Small intestine (tissue), 7 donors: ENCODE measurements around the gene BCL11A. TPM values are rescaled to one million over a fixed set of nuclear protein-coding genes. Genes with fewer than 3 reads are reported as not detected.

Experiments used
- DNase-seq, 2 donors: peaks; one replicate each; pipeline versions ENCODE4 v3.0.0 to v3.0.0-alpha.2; 2013
- FAIRE-seq: peaks from 2 replicates; lab custom pipeline; 2012; peaks lifted over from hg19 to GRCh38; lab: Jason Lieb, UNC
- H3K27ac ChIP-seq, 3 donors: one replicate each; pipeline ENCODE4 v1.5.1; 2013; ENCODE audit warnings: low read length in 2 of 3, mild to moderate bottlenecking in 2 of 3, control low read depth in 1 of 3, inconsistent platforms in 1 of 3, low read depth in 1 of 3, moderate library complexity in 1 of 3
- H3K27me3 ChIP-seq, 3 donors: one replicate each; pipeline ENCODE4 v1.6.1; 2013; ENCODE audit warnings: low read length in 3 of 3, inconsistent platforms in 1 of 3; ENCODE audit not compliant: control insufficient read depth in 3 of 3, insufficient read depth in 3 of 3
- H3K36me3 ChIP-seq, 3 donors: one replicate each; pipeline ENCODE4 v1.6.1; 2013; ENCODE audit warnings: low read length in 3 of 3, inconsistent platforms in 1 of 3, low read depth in 1 of 3, mild to moderate bottlenecking in 1 of 3, moderate library complexity in 1 of 3; ENCODE audit not compliant: control insufficient read depth in 3 of 3, insufficient read depth in 2 of 3
- H3K4me1 ChIP-seq, 3 donors: one replicate each; pipeline ENCODE4 v1.6.1; 2013; ENCODE audit warnings: low read length in 2 of 3, inconsistent platforms in 1 of 3, low read depth in 1 of 3, mild to moderate bottlenecking in 1 of 3, moderate library complexity in 1 of 3; ENCODE audit not compliant: control insufficient read depth in 3 of 3, insufficient read depth in 2 of 3
- H3K4me3 ChIP-seq, 3 donors: one replicate each; pipeline ENCODE4 v1.5.1; 2013; ENCODE audit warnings: low read length in 3 of 3, control low read depth in 1 of 3, inconsistent platforms in 1 of 3, low read depth in 1 of 3, mild to moderate bottlenecking in 1 of 3, moderate library complexity in 1 of 3
- H3K9me3 ChIP-seq, 2 donors: one replicate each; pipeline ENCODE4 v1.6.1; 2013; ENCODE audit warnings: low read depth in 1 of 2, low read length in 1 of 2; ENCODE audit not compliant: control insufficient read depth in 2 of 2, insufficient read depth in 1 of 2
- WGBS, 3 donors: extraction: QIAGEN DNeasy Blood & Tissue Kit; methylation state at CpG; one replicate each; pipeline ENCODE4 v1.1.7; 2013; 5-methylcytosine and 5-hydroxymethylcytosine counted together
- polyA plus RNA-seq, 4 donors: library from polyadenylated mRNA; stranded (reverse) in 3 of 4; unstranded in 1 of 4; fragments of 200-250 nt in 3 of 4; fragments of 120-200 nt in 1 of 4; gene quantifications; one replicate each; pipeline versions ENCODE4 v1.2.1 to v1.2.3, GENCODE V29; 2013
- donor health status: healthy with polysubstance abuse.
- donor health status: control.
- donor health status: control.
- donor health status: Bipolar disorder and iron deficiency.
- donor health status: healthy.

Gene BCL11A
- polyA plus RNA-seq, 4 donors: 2.2 to 22.5 (median 13.9) TPM

GRCh38 chr2:60548311-60548710 is 5.1 kb downstream of the BCL11A start:
- FAIRE-seq: peak; percentile 86
- Histone ChIP-seq H3K9me3 (peaks cover 0 to 1% of the 10 kb centered on the region in 2 donors), H3K27ac (peak overlapping the region in 1 of 3 donors; percentile 63)

DNA sequence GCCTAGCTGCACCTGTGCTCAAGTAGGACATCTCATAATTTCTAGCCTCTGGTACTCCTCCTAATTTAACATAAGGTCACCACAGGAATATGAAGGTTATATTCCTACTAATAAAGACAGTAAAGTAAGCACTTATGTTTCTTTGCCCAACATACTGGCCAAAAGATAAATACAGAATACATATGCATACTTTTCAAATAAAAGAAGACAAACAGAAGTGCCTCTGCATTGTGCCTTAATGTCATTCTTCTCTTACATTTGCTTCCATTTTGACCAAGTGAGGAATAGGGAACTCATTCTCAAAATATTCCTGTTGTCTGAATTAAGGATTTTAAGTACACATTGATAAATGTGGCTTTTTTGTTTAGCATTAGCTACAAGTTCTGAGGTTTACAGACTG is 5.6 kb downstream of the BCL11A start:
- peaks cover 0 to 17% (median 7%) of the 10 kb centered on the region in 3 donors for H3K36me3 ChIP-seq
- peaks cover 0 to 14% (median 0%) of the 10 kb centered on the region in 3 donors for H3K27me3 ChIP-seq
- H3K9me3 ChIP-seq: peaks cover 0 to 1% of the 10 kb centered on the region in 2 donors
- peaks cover 4 to 18% (median 4%) of the 10 kb centered on the region in 3 donors for H3K4me1 ChIP-seq
- H3K4me3 ChIP-seq: no peak overlapping the region
- FAIRE-seq (no peak), DNase-seq (no peak)
- peak overlapping the region in 2 of 3 donors; percentile 13 to 63 for H3K27ac ChIP-seq

More at GRCh38 chr2:60548311-60548710, 5.1 kb downstream of the BCL11A start:
- peaks cover 4 to 18% (median 4%) of the 10 kb centered on the region in 3 donors for H3K4me1 ChIP-seq
- H3K36me3 ChIP-seq: peaks cover 0 to 16% (median 7%) of the 10 kb centered on the region in 3 donors
- DNase-seq: peak in 1 of 2 donors; percentile 82
- peaks cover 0 to 14% (median 0%) of the 10 kb centered on the region in 3 donors for H3K27me3 ChIP-seq
- H3K4me3 ChIP-seq: peak overlapping the region in 1 of 3 donors; percentile 89
- 16 to 52% (median 34%) methylated on average over 4 of the region's 4 CpGs for WGBS, 3 donors

- H3K36me3 ChIP-seq: peaks cover 0 to 17% (median 7%) of the 10 kb centered on the region in 3 donors
- no peak overlapping the region for H3K4me3 ChIP-seq
- H3K4me1 ChIP-seq: peaks cover 4 to 18% (median 4%) of the 10 kb centered on the region in 3 donors
- WGBS, 3 donors: 29 to 65% (median 42%) methylated on average over 6 of the region's 6 CpGs
- peaks cover 0 to 14% (median 0%) of the 10 kb centered on the region in 3 donors for H3K27me3 ChIP-seq
- no peak for FAIRE-seq
- DNase-seq: no peak
- H3K27ac ChIP-seq: peak overlapping the region in 1 of 3 donors; percentile 30
- peaks cover 0 to 1% of the 10 kb centered on the region in 2 donors for H3K9me3 ChIP-seq
These were observed 6.6 kb downstream of the BCL11A start for GRCh38 chr2:60546756-60547420.

- peaks cover 0 to 17% (median 7%) of the 10 kb centered on the region in 3 donors for H3K36me3 ChIP-seq
- DNase-seq (no peak), FAIRE-seq (no peak)
- no peak overlapping the region for H3K4me3 ChIP-seq
- H3K4me1 ChIP-seq: peaks cover 0 to 26% (median 4%) of the 10 kb centered on the region in 3 donors
- H3K9me3 ChIP-seq: peaks cover 0 to 1% of the 10 kb centered on the region in 2 donors
- peaks cover 0 to 9% (median 0%) of the 10 kb centered on the region in 3 donors for H3K27me3 ChIP-seq
- no peak overlapping the region for H3K27ac ChIP-seq
- 34 to 43% (median 37%) methylated on average over 9 of the region's 9 CpGs for WGBS, 3 donors
These were observed 8.4 kb downstream of the BCL11A start for GRCh38 chr2:60544954-60545560.

GRCh38 chr2:60544062-60544461 is 9.4 kb downstream of the BCL11A start:
- Histone ChIP-seq H3K36me3 (peaks cover 0 to 19% (median 7%) of the 10 kb centered on the region in 3 donors), H3K4me3 (no peak overlapping the region), H3K27ac (no peak overlapping the region), H3K27me3 (peaks cover 0 to 9% (median 0%) of the 10 kb centered on the region in 3 donors), H3K9me3 (peaks cover 0 to 1% of the 10 kb centered on the region in 2 donors), H3K4me1 (peaks cover 0 to 29% (median 6%) of the 10 kb centered on the region in 3 donors)
- no peak for DNase-seq
- WGBS, 3 donors: 72 to 84% (median 83%) methylated on average over 7 of the region's 7 CpGs
- FAIRE-seq: no peak

- H3K36me3 ChIP-seq: peaks cover 0 to 24% (median 7%) of the 10 kb centered on the region in 3 donors
- H3K27ac ChIP-seq: no peak overlapping the region
- no peak for DNase-seq
- H3K4me1 ChIP-seq: peaks cover 0 to 39% (median 7%) of the 10 kb centered on the region in 3 donors
- peaks cover 0 to 1% of the 10 kb centered on the region in 2 donors for H3K9me3 ChIP-seq
- no peak for FAIRE-seq
- 31 to 50% (median 37%) methylated on average over 3 of the region's 3 CpGs for WGBS, 3 donors
- H3K4me3 ChIP-seq: no peak overlapping the region
- H3K27me3 ChIP-seq: peaks cover 0 to 5% (median 0%) of the 10 kb centered on the region in 3 donors
These were observed 12.3 kb downstream of the BCL11A start for GRCh38 chr2:60541056-60541651.

DNA sequence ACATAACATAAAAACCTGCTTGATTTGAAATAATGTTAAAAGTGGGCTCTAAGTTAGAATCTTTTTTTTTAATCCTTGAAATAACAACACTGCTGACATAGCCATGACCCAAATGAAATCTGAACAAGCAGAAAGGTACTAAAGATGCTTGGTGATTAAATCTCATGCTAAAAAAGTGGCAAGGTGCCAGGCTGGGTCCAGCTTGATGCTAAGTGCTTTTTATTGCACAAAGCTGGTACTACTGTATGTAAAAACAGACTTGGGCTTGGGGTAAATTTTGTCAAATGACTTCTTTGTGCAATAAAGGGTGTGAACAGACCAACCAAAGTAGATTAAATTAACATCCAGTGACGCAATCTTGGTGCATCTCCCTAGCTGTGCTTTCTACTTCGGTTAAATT is 13.4 kb downstream of the BCL11A start:
- peaks cover 0 to under 1% of the 10 kb centered on the region in 2 donors for H3K9me3 ChIP-seq
- H3K4me3 ChIP-seq: no peak overlapping the region
- FAIRE-seq (no peak), DNase-seq (no peak)
- H3K27ac ChIP-seq: no peak overlapping the region
- H3K27me3 ChIP-seq: peaks cover 0 to under 1% (median 0%) of the 10 kb centered on the region in 3 donors
- peaks cover 2 to 45% (median 4%) of the 10 kb centered on the region in 3 donors for H3K4me1 ChIP-seq
- H3K36me3 ChIP-seq: peaks cover 2 to 18% (median 5%) of the 10 kb centered on the region in 3 donors
- WGBS, 3 donors: 51 to 70% (median 59%) methylated on average over 2 of the region's 2 CpGs

GRCh38 chr2:60539140-60539539 is 14.3 kb downstream of the BCL11A start:
- Histone ChIP-seq H3K36me3 (peaks cover 0 to 12% (median 2%) of the 10 kb centered on the region in 3 donors), H3K4me3 (no peak overlapping the region), H3K4me1 (peaks cover 3 to 48% (median 4%) of the 10 kb centered on the region in 3 donors), H3K27me3 (no peaks in the 10 kb centered on the region), H3K27ac (peak overlapping the region in 1 of 3 donors; percentile 6), H3K9me3 (no peaks in the 10 kb centered on the region)
- FAIRE-seq: no peak
- no peak for DNase-seq
- 43 to 71% (median 55%) methylated on average over 5 of the region's 5 CpGs for WGBS, 3 donors
